GM21825 (cell line): ENCODE results near the gene BET1L.
"Not testable (repeated sequence)": the region's sequence is repeated elsewhere in the genome, so short reads cannot be mapped to it uniquely, and the experiment has no call there.

Experiments used
- ATAC-seq: cut with Tn5 transposase; IDR thresholded peaks from one replicate; pipeline ENCODE4 v1.9.1; 2021; ENCODE audit warnings: mild to moderate bottlenecking, moderate library complexity; ENCODE audit not compliant: unreplicated experiment

BET1L gene

GRCh38 chr11:230431-230830, 23.2 kb upstream of the BET1L start:
- no peak for ATAC-seq

DNA sequence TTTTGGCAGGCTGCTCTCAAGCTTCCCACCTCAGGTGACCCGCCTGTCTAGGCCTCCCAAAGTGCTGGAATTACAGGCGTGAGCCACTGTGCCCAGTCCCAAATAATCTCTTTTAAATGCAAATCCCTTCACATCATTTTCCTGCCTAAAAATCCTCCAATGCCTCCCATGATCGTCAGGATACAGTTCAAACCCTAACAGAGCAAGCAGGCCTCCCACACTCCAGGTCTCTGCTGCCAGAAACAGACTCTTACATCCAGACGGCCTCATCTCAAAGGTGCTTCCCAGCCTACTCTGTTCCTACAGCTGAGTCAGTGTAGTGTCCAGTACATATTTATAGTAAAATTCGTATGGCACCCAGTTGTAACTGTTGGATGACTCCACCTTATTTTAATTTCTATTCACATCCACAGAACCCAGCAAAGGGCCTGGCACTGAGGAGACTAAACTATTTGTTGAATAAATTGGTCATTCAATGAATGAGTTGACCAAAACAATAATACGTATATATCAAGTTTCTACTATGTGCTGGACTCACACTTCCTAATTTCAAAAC, 20.7 kb upstream of the BET1L start:
- ATAC-seq = no peak

DNA sequence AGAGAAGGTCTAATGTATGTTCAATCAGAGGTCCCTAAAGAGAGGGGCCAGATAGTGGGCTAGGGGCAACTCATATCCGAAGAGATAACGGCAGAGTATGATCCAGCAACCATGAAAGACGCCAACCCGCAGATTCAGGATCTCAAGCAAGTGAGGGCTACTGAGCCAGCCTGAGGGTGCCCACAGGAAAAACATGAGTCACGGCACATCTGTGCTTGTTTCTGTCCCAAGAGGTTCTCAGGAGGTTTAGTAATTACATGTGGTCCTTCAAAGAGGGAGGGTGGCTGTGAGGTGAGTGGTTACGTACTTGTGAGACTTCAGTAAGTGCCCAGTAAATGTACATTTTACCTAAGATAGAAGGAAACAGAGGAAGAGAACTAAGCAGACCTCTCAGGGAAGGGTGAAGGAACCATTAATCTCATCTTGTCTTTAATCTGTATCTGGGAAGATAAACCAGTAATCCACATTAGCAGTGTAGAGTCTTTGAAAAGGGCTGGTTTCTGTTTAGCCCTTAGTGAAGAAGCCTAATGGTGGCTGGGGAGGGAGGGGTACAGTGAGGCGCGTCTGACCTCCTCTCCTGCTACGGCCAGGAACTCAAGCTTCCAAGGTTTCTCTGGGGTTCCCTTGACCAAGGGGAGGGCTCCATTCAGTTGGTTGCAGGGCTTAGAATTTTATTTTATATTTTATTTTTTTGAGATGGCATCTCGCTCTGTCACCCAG, 18.7 kb upstream of the BET1L start:
- peak; percentile 62 for ATAC-seq

- no peak for ATAC-seq
Measured at GRCh38 chr11:224424-224823, 17.2 kb upstream of the BET1L start.

- ATAC-seq = no peak
Measured at GRCh38 chr11:223884-224283, 16.7 kb upstream of the BET1L start.

GRCh38 chr11:223026-223789, 16.0 kb upstream of the BET1L start:
- ATAC-seq = no peak

DNA sequence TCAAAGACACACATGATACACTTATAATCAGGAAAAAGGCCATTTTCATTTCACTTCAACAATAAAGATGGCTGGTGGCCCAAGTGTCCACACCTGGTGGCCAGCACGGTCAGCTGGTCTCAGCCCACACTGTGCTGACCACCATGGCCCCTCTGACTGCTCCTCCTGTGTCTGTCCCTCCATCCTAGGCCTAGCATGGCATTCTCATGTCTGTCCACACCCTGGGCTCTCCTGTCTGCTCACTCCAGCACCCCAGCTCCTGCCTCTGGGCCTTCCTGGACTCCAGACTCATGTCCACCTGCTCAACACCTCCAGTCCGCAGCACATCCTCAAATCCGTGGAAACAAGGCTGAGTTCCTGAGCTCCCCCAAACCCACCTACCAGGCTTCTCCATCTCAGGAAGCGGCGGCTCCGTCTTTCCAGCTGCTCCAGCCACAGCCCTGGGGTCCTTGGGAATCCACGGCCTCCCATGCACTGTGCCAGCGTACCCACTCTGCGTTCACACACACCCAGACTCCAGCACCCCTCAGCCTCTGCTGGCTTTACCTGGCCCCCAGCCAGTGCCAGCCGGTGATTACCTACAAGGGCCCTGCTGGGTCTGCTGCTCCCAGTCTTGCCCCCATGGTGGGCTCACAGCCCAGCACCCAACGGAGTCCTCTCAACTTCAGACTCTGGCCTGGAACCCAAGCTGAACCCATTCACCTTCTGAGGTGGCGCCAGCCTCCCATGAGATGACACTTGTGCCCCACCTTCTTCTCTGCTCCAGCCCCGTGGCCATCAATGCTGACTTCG, 15.0 kb upstream of the BET1L start:
- no peak for ATAC-seq

GRCh38 chr11:221539-221938, 14.3 kb upstream of the BET1L start:
- no peak for ATAC-seq

DNA sequence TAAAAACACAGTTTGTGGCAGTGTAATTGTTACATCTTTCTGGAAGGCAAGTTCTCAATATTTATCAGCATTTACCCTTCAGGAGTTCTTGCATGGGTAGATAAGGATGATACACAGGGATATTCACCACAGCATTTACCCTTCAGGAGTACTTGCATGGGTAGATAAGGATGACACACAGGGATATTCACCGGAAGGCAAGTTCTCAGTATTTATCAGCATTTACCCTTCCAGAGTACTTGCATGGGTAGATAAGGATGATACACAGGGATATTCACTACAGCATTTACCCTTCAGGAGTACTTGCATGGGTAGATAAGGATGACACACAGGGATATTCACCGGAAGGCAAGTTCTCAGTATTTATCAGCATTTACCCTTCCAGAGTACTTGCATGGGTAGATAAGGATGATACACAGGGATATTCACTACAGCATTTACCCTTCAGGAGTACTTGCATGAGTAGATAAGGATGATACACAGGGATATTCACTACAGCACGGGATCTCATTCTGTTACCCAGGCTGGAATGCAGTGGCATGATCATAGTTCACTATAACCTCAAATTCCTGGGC, 13.5 kb upstream of the BET1L start:
- ATAC-seq = not testable (repeated sequence)

DNA sequence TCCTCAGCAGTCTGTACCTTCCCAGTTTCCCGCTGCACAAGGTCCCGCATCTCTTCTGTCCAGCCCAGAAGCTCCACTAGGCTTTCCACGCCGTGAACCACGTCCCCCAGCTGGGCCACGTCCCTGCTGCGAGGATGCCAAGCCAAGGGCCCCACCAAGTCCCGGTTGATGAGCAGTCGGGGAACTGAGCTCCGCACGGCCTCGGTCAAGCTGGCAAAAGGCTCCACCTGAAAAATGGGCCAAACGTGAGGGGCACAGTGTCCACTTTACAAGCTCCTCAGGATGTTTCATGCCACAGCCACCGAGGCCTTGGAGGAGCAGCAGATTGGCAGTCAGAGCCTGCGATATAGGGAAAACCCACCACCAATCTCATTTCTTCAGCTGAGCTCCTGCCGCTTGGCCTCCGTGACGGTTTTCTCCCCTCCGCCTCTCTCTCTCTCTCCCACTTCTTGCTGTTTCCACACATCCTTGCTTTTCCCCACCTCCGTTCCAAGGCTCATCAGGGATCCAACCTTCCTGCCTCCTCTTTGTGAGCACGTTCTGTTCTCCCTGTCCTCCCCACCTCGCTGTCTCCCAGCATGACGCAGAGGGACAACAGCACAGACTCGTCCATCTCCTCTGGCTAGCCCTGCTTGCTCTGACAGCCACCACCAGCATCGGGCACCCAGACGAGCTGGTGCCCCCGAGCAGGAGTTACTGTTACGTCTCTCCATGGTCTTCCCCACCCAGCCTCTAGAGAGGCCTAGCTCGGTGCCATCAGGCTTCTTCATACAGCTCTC, 11.8 kb upstream of the BET1L start:
- ATAC-seq = no peak

DNA sequence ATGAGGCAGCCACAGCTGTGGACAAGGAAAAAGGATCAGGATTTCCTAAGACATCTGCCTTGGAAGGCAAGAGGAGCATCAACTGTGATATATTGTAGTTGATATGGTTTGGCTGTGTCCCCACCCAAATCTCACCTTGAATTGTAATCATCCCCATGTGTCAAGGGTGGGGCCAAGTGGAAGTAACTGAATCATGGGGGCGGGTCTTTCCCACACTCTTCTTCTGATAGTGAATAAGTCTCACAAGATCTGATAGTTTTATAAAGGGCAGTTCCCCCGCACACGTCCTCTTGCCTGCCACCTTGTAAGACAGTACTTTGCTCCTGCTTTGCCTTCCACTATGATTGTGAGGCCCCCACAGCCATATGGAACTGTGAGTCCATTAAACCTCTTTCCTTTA, 10.5 kb upstream of the BET1L start:
- no peak for ATAC-seq

DNA sequence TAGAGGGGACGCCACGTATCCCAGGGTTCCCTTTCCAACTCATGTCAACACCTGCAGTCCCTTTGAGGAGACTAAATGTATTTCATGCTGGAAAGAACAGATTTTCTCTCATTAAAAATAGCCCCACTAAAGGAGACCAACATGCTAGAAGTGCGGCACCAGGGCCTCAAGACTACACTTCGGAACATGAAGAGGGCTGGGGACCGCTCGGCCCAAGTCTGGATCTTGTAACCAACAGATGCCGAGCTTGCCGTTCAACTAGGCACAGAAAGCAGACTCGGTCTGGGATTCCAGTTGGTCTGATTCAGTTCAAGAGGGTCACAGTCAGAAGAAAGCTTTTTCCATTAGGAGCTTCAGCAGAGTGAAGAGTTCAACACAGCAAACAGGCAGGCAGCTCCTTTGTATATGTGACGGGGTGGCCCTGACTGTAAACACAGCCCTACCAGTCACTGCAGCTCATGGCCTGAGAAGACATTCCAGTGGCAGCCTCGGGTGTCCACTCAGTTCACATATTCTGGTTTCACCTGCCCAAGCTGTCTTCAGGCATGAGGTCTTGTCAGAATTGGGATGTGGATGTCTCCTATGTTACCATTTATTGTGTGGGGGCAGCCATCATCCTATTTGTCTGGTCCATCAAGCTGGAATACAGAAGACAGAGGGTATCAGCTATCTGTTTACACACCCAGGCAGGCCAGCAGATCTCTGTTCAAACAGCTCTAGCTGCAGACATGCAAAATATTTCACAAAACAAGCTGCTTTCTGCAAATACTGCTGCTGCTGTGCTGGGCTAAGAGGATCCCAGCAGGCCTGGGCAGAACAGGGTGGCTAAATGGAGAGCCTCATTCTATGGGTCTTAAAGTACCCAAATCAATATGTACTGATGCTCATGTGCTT, 9.1 kb upstream of the BET1L start:
- no peak for ATAC-seq

DNA sequence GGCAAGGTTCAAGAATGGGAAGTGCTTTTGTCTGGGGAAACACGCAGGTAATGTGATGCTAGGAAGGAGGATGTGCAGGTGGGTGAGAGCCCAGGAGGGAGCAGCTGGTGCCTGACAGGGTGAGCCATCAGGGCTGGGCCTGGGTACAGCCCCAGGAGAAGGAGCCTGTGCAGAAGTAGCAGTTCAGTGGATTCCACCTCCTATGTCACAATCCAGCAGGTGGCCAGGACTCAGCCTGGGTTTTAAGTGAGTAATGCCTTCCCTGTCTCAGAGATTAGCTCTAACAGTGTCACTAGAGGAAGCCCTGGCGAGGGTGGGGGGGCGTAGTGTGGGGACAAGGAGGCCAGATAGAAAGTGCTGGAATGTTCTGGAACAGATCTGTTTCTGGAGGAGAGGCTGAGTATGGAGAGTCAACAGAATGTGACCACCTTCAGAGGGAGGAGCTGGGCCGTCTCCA, 8.4 kb upstream of the BET1L start:
- no peak for ATAC-seq

GRCh38 chr11:214083-214482, 6.9 kb upstream of the BET1L start:
- ATAC-seq = no peak

DNA sequence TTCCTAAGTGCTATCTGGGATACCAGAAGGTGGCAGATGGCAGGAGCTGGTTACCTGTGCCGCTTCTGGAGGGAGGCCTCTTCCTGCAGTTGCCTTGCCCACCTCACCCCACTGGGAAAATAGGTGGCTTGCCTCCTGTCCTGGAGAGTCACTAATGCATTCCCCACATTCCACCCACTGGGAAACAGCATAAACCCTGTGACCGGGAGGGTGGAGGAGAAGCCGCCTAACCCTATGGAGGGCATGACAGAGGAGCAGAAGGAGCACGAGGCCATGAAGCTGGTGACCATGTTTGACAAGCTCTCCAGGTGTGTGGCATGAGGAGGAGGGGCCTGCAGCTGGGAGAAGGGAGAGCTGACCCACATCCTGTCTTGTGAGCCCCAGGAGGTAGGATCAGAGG, 5.9 kb upstream of the BET1L start:
- ATAC-seq = no peak

DNA sequence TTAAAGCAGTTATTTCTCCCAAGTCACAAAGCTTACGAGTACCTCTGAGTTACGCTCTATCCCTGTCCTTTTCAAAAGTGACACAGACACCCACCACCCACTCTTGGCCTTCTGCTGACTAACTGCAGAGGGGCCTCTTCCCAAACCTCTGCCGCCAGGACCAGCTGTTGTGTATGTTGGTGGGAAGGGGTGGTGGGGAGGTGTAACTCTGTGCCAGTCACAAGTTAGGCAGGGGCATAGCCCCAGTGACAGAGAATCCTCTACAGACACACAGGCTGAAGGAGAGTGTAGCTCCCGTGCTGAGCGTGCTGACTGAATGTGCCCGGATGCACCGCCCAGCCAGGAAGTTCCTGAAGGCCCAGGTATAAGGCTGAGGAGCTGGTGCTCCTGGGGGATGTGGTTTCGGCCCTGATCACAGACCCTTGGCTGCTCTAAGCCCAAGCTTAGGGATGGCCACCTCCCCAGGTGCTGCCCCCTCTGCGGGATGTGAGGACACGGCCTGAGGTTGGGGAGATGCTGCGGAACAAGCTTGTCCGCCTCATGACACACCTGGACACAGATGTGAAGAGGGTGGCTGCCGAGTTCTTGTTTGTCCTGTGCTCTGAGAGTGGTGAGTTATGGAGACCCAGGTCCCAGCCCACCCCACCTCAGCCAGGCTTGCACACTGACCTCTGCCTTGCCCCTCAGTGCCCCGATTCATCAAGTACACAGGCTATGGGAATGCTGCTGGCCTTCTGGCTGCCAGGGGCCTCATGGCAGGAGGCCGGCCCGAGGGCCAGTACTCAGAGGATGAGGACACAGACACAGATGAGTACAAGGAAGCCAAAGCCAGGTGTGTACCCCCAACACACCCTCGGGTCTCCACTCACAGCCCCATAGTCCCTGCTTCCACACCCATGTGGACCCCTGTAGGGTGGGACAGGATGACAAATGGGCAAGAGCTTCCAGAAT, 5.2 kb upstream of the BET1L start:
- no peak for ATAC-seq

DNA sequence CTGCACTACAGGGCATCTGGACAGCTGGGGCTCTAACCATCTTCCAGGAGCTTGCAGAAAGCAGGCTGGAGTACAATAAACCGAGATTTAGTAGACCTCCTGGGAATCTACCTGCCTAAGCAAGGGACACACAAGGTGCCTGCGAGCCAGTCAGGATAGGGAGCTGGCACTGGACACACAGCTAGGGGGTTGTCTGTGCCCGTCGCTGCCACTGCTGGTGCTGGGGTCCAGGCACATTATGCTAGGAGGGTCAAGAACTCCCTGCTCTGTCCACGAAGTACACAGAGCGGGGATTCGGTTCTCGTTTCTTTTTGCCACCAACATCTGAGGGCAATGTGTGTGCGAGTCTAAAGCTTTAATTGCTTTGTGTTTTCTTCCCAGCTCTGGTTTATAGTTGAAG, 4.5 kb upstream of the BET1L start:
- no peak for ATAC-seq

DNA sequence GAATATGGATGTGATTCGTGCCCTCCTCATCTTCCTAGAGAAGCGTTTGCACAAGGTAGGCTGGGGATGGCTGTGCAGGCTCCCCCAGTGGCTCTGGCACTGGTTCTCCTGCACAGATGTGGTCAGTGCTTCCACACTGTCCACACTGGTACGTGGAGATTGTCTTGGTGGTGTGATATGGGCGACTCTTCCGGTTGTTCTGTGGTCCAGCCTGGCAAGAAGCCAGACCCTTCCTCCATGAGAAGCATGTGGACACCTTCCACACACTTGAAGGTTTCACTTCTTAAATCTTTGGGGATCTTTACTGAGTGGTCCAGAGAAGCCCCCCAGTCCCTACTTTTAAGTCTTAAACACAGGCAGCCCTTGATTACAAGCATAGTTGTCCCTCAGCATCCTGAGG, 4.1 kb upstream of the BET1L start:
- no peak for ATAC-seq
